SJSA1 (cell line): Measurements from ENCODE around the gene DNAH10. TPM values are rescaled to one million over a fixed set of nuclear protein-coding genes. Genes with fewer than 3 reads are reported as not detected.

Experiments
- DNase-seq, 2 experiments: peaks; one replicate each; pipeline ENCODE4 v3.0.0-alpha.2; 2015 to 2020; ENCODE audit warnings: low spot score in 2 of 2, low read depth in 1 of 2
- H3K27ac ChIP-seq: fragments of 250-450 bp; sonication (Bioruptor Pico); 2 replicates; pipeline ENCODE4 v1.5.1; 2020; ENCODE audit warnings: mild to moderate bottlenecking, moderate library complexity
- H3K27me3 ChIP-seq: fragments of 250-450 bp; sonication (Bioruptor Pico); replicated peaks from 2 replicates; pipeline ENCODE4 v1.5.1; 2020; ENCODE audit warnings: mild to moderate bottlenecking, moderate library complexity
- H3K36me3 ChIP-seq: fragments of 250-450 bp; sonication (Bioruptor Pico); 2 replicates; pipeline ENCODE4 v1.5.1; 2020; ENCODE audit warnings: mild to moderate bottlenecking
- H3K4me1 ChIP-seq: fragments of 250-450 bp; sonication (Bioruptor Pico); replicated peaks from 2 replicates; pipeline ENCODE4 v1.6.1; 2021; ENCODE audit warnings: mild to moderate bottlenecking
- H3K4me3 ChIP-seq: fragments of 250-450 bp; sonication (Bioruptor Pico); 2 replicates; pipeline ENCODE4 v1.5.1; 2020; ENCODE audit warnings: mild to moderate bottlenecking
- H3K9me3 ChIP-seq: fragments of 250-450 bp; sonication (Bioruptor Pico); replicated peaks from 2 replicates; pipeline ENCODE4 v1.5.1; 2020; ENCODE audit warnings: mild to moderate bottlenecking
- total RNA-seq: library from RNA; depleted of rRNA; stranded (reverse); fragments of >200 nt; shearing (Covaris generic); gene quantifications from 2 replicates; pipeline ENCODE4 v1.2.3, GENCODE V29; 2014

The DNAH10 gene
- total RNA-seq, 1 experiment from 2014 or later = 1.00 TPM

DNA sequence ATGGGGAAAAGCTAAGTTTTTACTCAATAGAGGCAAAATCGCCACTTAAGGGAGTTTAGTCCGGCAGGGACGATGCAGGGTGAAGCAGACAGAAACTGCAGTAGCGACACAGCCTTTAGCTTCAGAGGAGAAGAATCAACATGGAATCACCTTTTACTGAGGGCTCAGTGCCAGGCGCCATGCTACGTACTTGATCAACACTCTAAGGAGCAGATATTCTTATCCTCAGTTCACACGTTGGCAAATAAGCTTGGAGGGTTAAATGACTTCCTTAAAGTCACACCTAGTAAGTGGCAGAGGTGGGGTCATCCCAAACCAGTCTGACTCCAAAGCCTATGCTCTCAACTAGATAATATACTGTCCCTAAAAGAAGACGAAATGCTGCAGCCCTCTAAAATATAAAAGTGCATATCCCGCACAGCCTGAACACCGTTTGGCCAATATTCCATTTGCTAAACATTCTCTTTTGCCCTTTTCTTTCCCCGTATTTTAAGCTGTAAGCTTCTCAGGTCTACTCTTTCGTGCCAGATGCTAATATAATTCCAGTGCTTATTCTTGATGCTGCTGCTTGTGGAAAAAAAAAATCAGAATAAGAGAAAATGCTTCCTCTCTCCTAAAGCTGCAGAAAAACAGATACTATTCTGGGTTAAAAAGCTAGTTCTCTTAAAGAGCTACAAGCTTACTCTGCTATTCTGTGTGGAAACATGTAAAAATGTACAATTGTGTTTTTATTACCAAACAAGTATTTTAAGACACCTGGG lies 199.7 kb downstream of the DNAH10 start:
- no peak overlapping the region for H3K4me3 ChIP-seq
- H3K27ac ChIP-seq = no peak overlapping the region
- no peak for DNase-seq
- H3K4me1 ChIP-seq = peaks cover 3% of the 10 kb centered on the region; the same call in 1 of the 2 replicates
- H3K36me3 ChIP-seq = peaks cover 12% of the 10 kb centered on the region
- no peaks in the 10 kb centered on the region for H3K9me3 ChIP-seq
- no peaks in the 10 kb centered on the region for H3K27me3 ChIP-seq

- no peaks in the 10 kb centered on the region for H3K9me3 ChIP-seq
- H3K36me3 ChIP-seq = peaks cover 12% of the 10 kb centered on the region
- no peak for DNase-seq
- H3K4me3 ChIP-seq = no peak overlapping the region
- H3K27me3 ChIP-seq = no peaks in the 10 kb centered on the region
- peaks cover 5% of the 10 kb centered on the region; the same call in 1 of the 2 replicates for H3K4me1 ChIP-seq
- H3K27ac ChIP-seq = no peak overlapping the region
Observed at GRCh38 chr12:123962513-123962912, 200.4 kb downstream of the DNAH10 start.

- no peaks in the 10 kb centered on the region for H3K9me3 ChIP-seq
- no peak overlapping the region for H3K4me3 ChIP-seq
- DNase-seq = no peak
- H3K27ac ChIP-seq = no peak overlapping the region
- H3K27me3 ChIP-seq = no peaks in the 10 kb centered on the region
- peaks cover 9% of the 10 kb centered on the region for H3K4me1 ChIP-seq
- peaks cover 12% of the 10 kb centered on the region for H3K36me3 ChIP-seq
Observed at GRCh38 chr12:123963821-123964220, 201.7 kb downstream of the DNAH10 start.

DNA sequence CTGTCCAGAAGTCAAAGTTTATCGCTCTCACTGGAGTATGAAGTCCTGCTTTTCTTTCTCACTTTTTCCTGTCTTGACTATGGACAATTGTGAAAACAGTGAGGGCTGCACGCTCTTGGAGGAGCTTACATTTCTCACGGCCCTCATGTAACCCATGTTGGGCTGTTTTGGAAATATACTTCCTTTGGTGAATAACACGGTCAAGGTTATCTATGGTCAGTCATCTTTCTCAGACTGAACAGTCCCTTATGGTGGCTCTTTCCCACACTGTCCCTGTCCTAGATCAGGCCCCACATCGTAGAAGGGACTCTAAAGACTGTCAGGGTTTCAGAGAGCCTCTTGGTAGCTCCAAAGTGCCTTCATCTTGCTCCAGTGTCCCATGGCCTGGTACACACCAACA lies 203.3 kb downstream of the DNAH10 start:
- H3K9me3 ChIP-seq = no peaks in the 10 kb centered on the region
- H3K27ac ChIP-seq = no peak overlapping the region
- no peaks in the 10 kb centered on the region for H3K27me3 ChIP-seq
- peaks cover 19% of the 10 kb centered on the region for H3K4me1 ChIP-seq
- no peak overlapping the region for H3K4me3 ChIP-seq
- DNase-seq = no peak
- H3K36me3 ChIP-seq = peaks cover 14% of the 10 kb centered on the region

DNA sequence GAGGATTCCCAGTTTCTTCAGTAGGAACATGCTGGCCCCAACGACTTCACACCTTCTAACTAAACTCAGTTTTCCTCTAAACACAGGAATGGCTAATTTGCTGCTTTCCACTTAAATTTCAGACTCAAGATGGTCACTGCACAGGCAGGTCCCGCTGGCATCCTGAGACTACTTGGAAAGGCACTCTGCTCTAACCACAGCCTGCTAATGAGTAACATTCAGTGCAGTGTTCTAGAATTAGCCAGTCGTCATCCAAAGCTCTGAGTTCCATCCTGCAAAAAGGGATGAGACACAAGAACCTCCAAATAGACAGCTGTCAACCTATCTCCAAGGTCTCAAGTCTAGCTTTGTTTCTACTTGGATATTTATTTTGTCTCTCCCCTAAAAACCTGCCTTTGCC lies 204.5 kb downstream of the DNAH10 start:
- Histone ChIP-seq H3K27me3 (no peaks in the 10 kb centered on the region), H3K9me3 (no peaks in the 10 kb centered on the region), H3K4me3 (no peak overlapping the region), H3K4me1 (peaks cover 19% of the 10 kb centered on the region), H3K27ac (no peak overlapping the region), H3K36me3 (peaks cover 15% of the 10 kb centered on the region)
- no peak for DNase-seq

DNA sequence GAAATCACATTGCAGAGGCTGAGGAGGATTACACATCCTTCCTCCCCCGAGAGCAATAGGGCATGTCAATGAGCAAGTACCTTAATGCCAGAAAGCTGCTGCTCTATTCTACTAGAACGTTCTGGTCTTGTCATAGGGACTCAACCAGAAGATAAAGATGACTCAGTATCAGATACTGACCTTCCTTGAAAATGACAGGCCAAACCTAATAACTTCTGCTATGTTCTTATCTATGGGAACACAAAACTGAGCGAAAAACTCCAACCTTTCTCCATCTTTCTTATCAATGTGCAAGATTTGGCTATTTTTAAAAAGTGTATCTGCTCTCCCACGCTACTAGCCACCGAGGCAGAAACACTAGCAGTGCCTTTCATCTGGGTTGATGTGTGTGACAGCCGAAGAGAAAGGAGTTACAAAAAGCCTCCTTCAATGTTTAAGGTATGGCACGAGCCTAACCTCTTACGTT lies 205.1 kb downstream of the DNAH10 start:
- no peak for DNase-seq
- peaks cover 17% of the 10 kb centered on the region for H3K36me3 ChIP-seq
- no peaks in the 10 kb centered on the region for H3K9me3 ChIP-seq
- no peak overlapping the region for H3K4me3 ChIP-seq
- H3K27ac ChIP-seq = no peak overlapping the region
- no peaks in the 10 kb centered on the region for H3K27me3 ChIP-seq
- H3K4me1 ChIP-seq = peaks cover 19% of the 10 kb centered on the region

DNA sequence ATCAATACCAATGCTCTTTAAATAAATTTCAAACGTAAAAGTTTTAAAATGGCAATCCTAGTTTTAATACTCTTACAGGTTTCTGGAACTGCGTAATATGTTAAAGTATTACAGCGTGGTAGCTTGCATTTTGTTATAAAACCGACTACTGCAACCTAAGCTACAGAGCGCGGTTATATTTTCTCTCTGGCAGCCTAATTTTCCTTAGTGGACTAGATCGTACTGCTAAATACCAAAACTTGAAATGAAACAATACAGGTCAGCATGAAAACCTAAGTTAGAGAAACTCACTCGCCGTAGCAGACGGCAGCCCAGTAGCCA lies 209.3 kb downstream of the DNAH10 start:
- no peaks in the 10 kb centered on the region for H3K9me3 ChIP-seq
- peak overlapping the region; percentile 88 for H3K4me3 ChIP-seq
- H3K27me3 ChIP-seq = no peaks in the 10 kb centered on the region
- peaks cover 17% of the 10 kb centered on the region for H3K36me3 ChIP-seq
- DNase-seq = no peak
- peaks cover 31% of the 10 kb centered on the region for H3K4me1 ChIP-seq
- no peak overlapping the region for H3K27ac ChIP-seq

- H3K36me3 ChIP-seq = peaks cover 15% of the 10 kb centered on the region
- peak overlapping the region; percentile 88 for H3K4me3 ChIP-seq
- DNase-seq = peak in 1 of 2 experiments; percentile 34
- H3K9me3 ChIP-seq = no peaks in the 10 kb centered on the region
- peak overlapping the region; percentile 33 for H3K27ac ChIP-seq
- H3K4me1 ChIP-seq = peaks cover 26% of the 10 kb centered on the region
- H3K27me3 ChIP-seq = no peaks in the 10 kb centered on the region
Observed at GRCh38 chr12:123971770-123972456, 209.8 kb downstream of the DNAH10 start.

GRCh38 chr12:123972457-123973401 lies 210.6 kb downstream of the DNAH10 start, which contains the start of the genes CCDC92 and ZNF664:
TSS of gene CCDC92 (minus strand) at chr12:123972831. CDS start at chr12:123944305, 28,526 bp downstream.
TSS of gene ZNF664 (plus strand) at chr12:123973215. CDS start at chr12:124012145, 38,930 bp downstream.
- H3K27ac ChIP-seq = peak within 1 kb of the TSS; percentile 33
- peaks cover 15% of the 10 kb centered on the region for H3K36me3 ChIP-seq
- DNase-seq = peak; percentile 79 to 93
- peak within 1 kb of the TSS; percentile 88 for H3K4me3 ChIP-seq
- no peaks in the 10 kb centered on the region for H3K27me3 ChIP-seq
- no peaks in the 10 kb centered on the region for H3K9me3 ChIP-seq
- peaks cover 26% of the 10 kb centered on the region for H3K4me1 ChIP-seq

GRCh38 chr12:123973552-123974341 lies 211.6 kb downstream of the DNAH10 start:
- Histone ChIP-seq H3K9me3 (no peaks in the 10 kb centered on the region), H3K4me3 (peak overlapping the region; percentile 88), H3K27ac (no peak overlapping the region), H3K36me3 (peaks cover 15% of the 10 kb centered on the region), H3K27me3 (no peaks in the 10 kb centered on the region), H3K4me1 (peaks cover 23% of the 10 kb centered on the region)
- peak in 1 of 2 experiments; percentile 33 for DNase-seq

- Histone ChIP-seq H3K36me3 (peaks cover 13% of the 10 kb centered on the region), H3K9me3 (no peaks in the 10 kb centered on the region), H3K4me1 (peaks cover 11% of the 10 kb centered on the region), H3K27me3 (no peaks in the 10 kb centered on the region), H3K27ac (no peak overlapping the region), H3K4me3 (no peak overlapping the region)
- no peak for DNase-seq
Observed at GRCh38 chr12:123976227-123976826, 214.2 kb downstream of the DNAH10 start.

GRCh38 chr12:123979566-123979965 lies 217.5 kb downstream of the DNAH10 start:
- no peaks in the 10 kb centered on the region for H3K9me3 ChIP-seq
- no peak for DNase-seq
- H3K4me1 ChIP-seq = peaks cover 2% of the 10 kb centered on the region
- H3K27ac ChIP-seq = no peak overlapping the region
- no peaks in the 10 kb centered on the region for H3K27me3 ChIP-seq
- no peak overlapping the region for H3K4me3 ChIP-seq
- peaks cover 8% of the 10 kb centered on the region for H3K36me3 ChIP-seq
